SK-N-SH treated with all-trans-retinoic acid at 6 μM for 48 hours (cell line): ENCODE results near the gene PAPPA.

ENCODE experiments used
- ATAC-seq: fragments of 200-7000 bp; cut with Tn5 transposase; 3 replicates; pipeline ENCODE4 v1.9.1; 2020; ENCODE audit warnings: mild to moderate bottlenecking, moderate library complexity
- ARNTL ChIP-seq: fragments of 450-650 bp; formaldehyde crosslinking; IDR thresholded peaks from 2 replicates; pipeline ENCODE4 v1.5.0; 2020; ENCODE audit warnings: low read depth, mild to moderate bottlenecking, moderate library complexity, borderline replicate concordance
- BACH2 ChIP-seq: fragments of 250-450 bp; sonication (Bioruptor Pico); IDR thresholded peaks from 2 replicates; pipeline ENCODE4 v1.9.0; 2021; ENCODE audit warnings: mild to moderate bottlenecking, borderline replicate concordance
- CSDC2 ChIP-seq: fragments of 250-450 bp; sonication (Bioruptor Pico); IDR thresholded peaks from 2 replicates; pipeline ENCODE4 v1.5.0; 2020; ENCODE audit warnings: mild to moderate bottlenecking, moderate library complexity
- CSRNP3 ChIP-seq: fragments of 250-450 bp; sonication (Bioruptor Pico); IDR thresholded peaks from 2 replicates; pipeline ENCODE4 v1.5.1; 2021; ENCODE audit warnings: mild to moderate bottlenecking, moderate library complexity
- GLIS3 ChIP-seq: fragments of 250-450 bp; sonication (Bioruptor Pico); IDR thresholded peaks from 2 replicates; pipeline ENCODE4 v1.5.0; 2020; ENCODE audit warnings: mild to moderate bottlenecking, moderate library complexity
- ISL1 ChIP-seq: fragments of 250-450 bp; sonication (Bioruptor Pico); IDR thresholded peaks from 2 replicates; pipeline ENCODE4 v2.1.2; 2022; ENCODE audit warnings: mild to moderate bottlenecking, moderate library complexity
- OSR1 ChIP-seq: fragments of 250-450 bp; sonication (Bioruptor Pico); IDR thresholded peaks from 2 replicates; pipeline ENCODE4 v1.8.0; 2022; ENCODE audit warnings: moderate library complexity, mild to moderate bottlenecking, inconsistent platforms
- PATZ1 ChIP-seq: fragments of 250-450 bp; sonication (Bioruptor Pico); IDR thresholded peaks from 2 replicates; pipeline ENCODE4 v1.8.0; 2020; ENCODE audit warnings: mild to moderate bottlenecking, moderate library complexity, borderline replicate concordance
- PPARA ChIP-seq: fragments of 250-450 bp; sonication (Bioruptor Pico); IDR thresholded peaks from 2 replicates; pipeline ENCODE4 v1.5.0; 2020; ENCODE audit warnings: mild to moderate bottlenecking, borderline replicate concordance
- RARB ChIP-seq: fragments of 250-450 bp; sonication (Bioruptor Pico); IDR thresholded peaks from 2 replicates; pipeline ENCODE4 v1.8.0; 2021; ENCODE audit warnings: mild to moderate bottlenecking, moderate library complexity
- SNAI2 ChIP-seq: fragments of 250-450 bp; sonication (Bioruptor Pico); IDR thresholded peaks from 2 replicates; pipeline ENCODE4 v1.5.0; 2020; ENCODE audit warnings: mild to moderate bottlenecking, moderate library complexity
- TCF4 ChIP-seq: fragments of 250-450 bp; sonication (Bioruptor Pico); IDR thresholded peaks from 2 replicates; pipeline ENCODE4 v1.8.0; 2021; ENCODE audit warnings: mild to moderate bottlenecking, moderate library complexity, borderline replicate concordance
- TOX ChIP-seq: fragments of 250-450 bp; sonication (Bioruptor Pico); IDR thresholded peaks from 2 replicates; pipeline ENCODE4 v1.8.0; 2021; ENCODE audit warnings: mild to moderate bottlenecking, moderate library complexity, borderline replicate concordance
- TSHZ2 ChIP-seq: fragments of 250-450 bp; sonication (Bioruptor Pico); IDR thresholded peaks from 2 replicates; pipeline ENCODE4 v1.5.0; 2020; ENCODE audit warnings: mild to moderate bottlenecking, moderate library complexity
- ZC3H10 ChIP-seq: fragments of 250-450 bp; sonication (Bioruptor Pico); IDR thresholded peaks from 2 replicates; pipeline ENCODE4 v1.5.1; 2021; ENCODE audit warnings: mild to moderate bottlenecking, moderate library complexity
- ZFP3 ChIP-seq: fragments of 250-450 bp; sonication (Bioruptor Pico); IDR thresholded peaks from 2 replicates; pipeline ENCODE4 v1.5.0; 2020; ENCODE audit warnings: mild to moderate bottlenecking, moderate library complexity
- ZFP30 ChIP-seq: fragments of 450-650 bp; formaldehyde crosslinking; IDR thresholded peaks from 2 replicates; pipeline ENCODE4 v1.5.0; 2022; ENCODE audit warnings: mild to moderate bottlenecking, moderate library complexity
- ZNF70 ChIP-seq: fragments of 450-650 bp; formaldehyde crosslinking; IDR thresholded peaks from 2 replicates; pipeline ENCODE4 v1.5.0; 2020; ENCODE audit warnings: mild to moderate bottlenecking, moderate library complexity
- ZNF8 ChIP-seq: fragments of 450-650 bp; formaldehyde crosslinking; IDR thresholded peaks from 2 replicates; pipeline ENCODE4 v1.5.0; 2020; ENCODE audit warnings: mild to moderate bottlenecking, moderate library complexity
- TF ChIP-seq, protein P1 (sequence below): fragments of 250-450 bp; sonication (Bioruptor Pico); IDR thresholded peaks from 2 replicates; pipeline ENCODE4 v1.8.0; 2021; ENCODE audit warnings: low read depth, mild to moderate bottlenecking, moderate library complexity, borderline replicate concordance

The PAPPA gene

GRCh38 chr9:116165912-116166311 is 12.3 kb downstream of the PAPPA start:
- TF ChIP-seq GLIS3: no peak
- TF ChIP-seq ZNF70 (CRISPR knock-in tag): no peak
- no peak for TF ChIP-seq CSRNP3 (CRISPR knock-in tag)
- TF ChIP-seq RARB (CRISPR knock-in tag): no peak
- no peak for TF ChIP-seq CSDC2
- no peak for TF ChIP-seq ARNTL (CRISPR knock-in tag)
- TF ChIP-seq TOX (CRISPR knock-in tag): no peak
- TF ChIP-seq OSR1 (CRISPR knock-in tag): no peak
- TF ChIP-seq, protein P1, sequence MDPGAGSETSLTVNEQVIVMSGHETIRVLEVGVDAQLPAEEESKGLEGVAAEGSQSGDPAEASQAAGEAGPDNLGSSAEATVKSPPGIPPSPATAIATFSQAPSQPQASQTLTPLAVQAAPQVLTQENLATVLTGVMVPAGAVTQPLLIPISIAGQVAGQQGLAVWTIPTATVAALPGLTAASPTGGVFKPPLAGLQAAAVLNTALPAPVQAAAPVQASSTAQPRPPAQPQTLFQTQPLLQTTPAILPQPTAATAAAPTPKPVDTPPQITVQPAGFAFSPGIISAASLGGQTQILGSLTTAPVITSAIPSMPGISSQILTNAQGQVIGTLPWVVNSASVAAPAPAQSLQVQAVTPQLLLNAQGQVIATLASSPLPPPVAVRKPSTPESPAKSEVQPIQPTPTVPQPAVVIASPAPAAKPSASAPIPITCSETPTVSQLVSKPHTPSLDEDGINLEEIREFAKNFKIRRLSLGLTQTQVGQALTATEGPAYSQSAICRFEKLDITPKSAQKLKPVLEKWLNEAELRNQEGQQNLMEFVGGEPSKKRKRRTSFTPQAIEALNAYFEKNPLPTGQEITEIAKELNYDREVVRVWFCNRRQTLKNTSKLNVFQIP (CRISPR knock-in tag): no peak
- no peak for TF ChIP-seq ZC3H10 (CRISPR knock-in tag)
- TF ChIP-seq PPARA (CRISPR knock-in tag): no peak
- no peak for TF ChIP-seq BACH2 (CRISPR knock-in tag)
- no peak; the same call in 2 of the 3 replicates for ATAC-seq

GRCh38 chr9:116166713-116167112 is 13.1 kb downstream of the PAPPA start:
- no peak for ATAC-seq
- no peak for TF ChIP-seq BACH2 (CRISPR knock-in tag)
- TF ChIP-seq ZC3H10 (CRISPR knock-in tag): no peak
- no peak for TF ChIP-seq ZFP3 (CRISPR knock-in tag)
- TF ChIP-seq ARNTL (CRISPR knock-in tag): no peak
- TF ChIP-seq, all 23 proteins: peak for 0

GRCh38 chr9:116168231-116168630 is 14.6 kb downstream of the PAPPA start:
- TF ChIP-seq, protein P1 (CRISPR knock-in tag): no peak
- TF ChIP-seq ISL1 (CRISPR knock-in tag) (no peak), ZFP30 (no peak), RARB (CRISPR knock-in tag) (no peak), TCF4 (CRISPR knock-in tag) (no peak), ZFP3 (CRISPR knock-in tag) (no peak), PATZ1 (CRISPR knock-in tag) (no peak), BACH2 (CRISPR knock-in tag) (no peak)
- ATAC-seq: no peak

- no peak for ATAC-seq
- TF ChIP-seq SNAI2 (CRISPR knock-in tag) (no peak), TSHZ2 (CRISPR knock-in tag) (no peak), ZFP30 (no peak), RARB (CRISPR knock-in tag) (no peak), GLIS3 (no peak), PATZ1 (CRISPR knock-in tag) (no peak), PPARA (CRISPR knock-in tag) (no peak), ZNF70 (CRISPR knock-in tag) (no peak), TCF4 (CRISPR knock-in tag) (no peak), ZNF8 (CRISPR knock-in tag) (no peak)
Measured at GRCh38 chr9:116172216-116172615, 18.6 kb downstream of the PAPPA start.
